SK-N-SH treated with all-trans-retinoic acid at 6 μM for 48 hours (cell line): Measurements from ENCODE around the gene FAM131C.

Experiments used
- ATAC-seq: fragments of 200-7000 bp; cut with Tn5 transposase; 3 replicates; pipeline ENCODE4 v1.9.1; 2020; ENCODE audit warnings: mild to moderate bottlenecking, moderate library complexity
- ARNTL ChIP-seq: fragments of 450-650 bp; formaldehyde crosslinking; IDR thresholded peaks from 2 replicates; pipeline ENCODE4 v1.5.0; 2020; ENCODE audit warnings: low read depth, mild to moderate bottlenecking, moderate library complexity, borderline replicate concordance
- BACH2 ChIP-seq: fragments of 250-450 bp; sonication (Bioruptor Pico); IDR thresholded peaks from 2 replicates; pipeline ENCODE4 v1.9.0; 2021; ENCODE audit warnings: mild to moderate bottlenecking, borderline replicate concordance
- CSDC2 ChIP-seq: fragments of 250-450 bp; sonication (Bioruptor Pico); IDR thresholded peaks from 2 replicates; pipeline ENCODE4 v1.5.0; 2020; ENCODE audit warnings: mild to moderate bottlenecking, moderate library complexity
- ESRRG ChIP-seq: fragments of 250-450 bp; sonication (Bioruptor Pico); IDR thresholded peaks from 2 replicates; pipeline ENCODE4 v1.6.1; 2021; ENCODE audit warnings: mild to moderate bottlenecking
- GLIS3 ChIP-seq: fragments of 250-450 bp; sonication (Bioruptor Pico); IDR thresholded peaks from 2 replicates; pipeline ENCODE4 v1.5.0; 2020; ENCODE audit warnings: mild to moderate bottlenecking, moderate library complexity
- ISL1 ChIP-seq: fragments of 250-450 bp; sonication (Bioruptor Pico); IDR thresholded peaks from 2 replicates; pipeline ENCODE4 v2.1.2; 2022; ENCODE audit warnings: mild to moderate bottlenecking, moderate library complexity
- OSR1 ChIP-seq: fragments of 250-450 bp; sonication (Bioruptor Pico); IDR thresholded peaks from 2 replicates; pipeline ENCODE4 v1.8.0; 2022; ENCODE audit warnings: moderate library complexity, mild to moderate bottlenecking, inconsistent platforms
- PPARA ChIP-seq: fragments of 250-450 bp; sonication (Bioruptor Pico); IDR thresholded peaks from 2 replicates; pipeline ENCODE4 v1.5.0; 2020; ENCODE audit warnings: mild to moderate bottlenecking, borderline replicate concordance
- RARB ChIP-seq: fragments of 250-450 bp; sonication (Bioruptor Pico); IDR thresholded peaks from 2 replicates; pipeline ENCODE4 v1.8.0; 2021; ENCODE audit warnings: mild to moderate bottlenecking, moderate library complexity
- SNAI2 ChIP-seq: fragments of 250-450 bp; sonication (Bioruptor Pico); IDR thresholded peaks from 2 replicates; pipeline ENCODE4 v1.5.0; 2020; ENCODE audit warnings: mild to moderate bottlenecking, moderate library complexity
- TCF4 ChIP-seq: fragments of 250-450 bp; sonication (Bioruptor Pico); IDR thresholded peaks from 2 replicates; pipeline ENCODE4 v1.8.0; 2021; ENCODE audit warnings: mild to moderate bottlenecking, moderate library complexity, borderline replicate concordance
- TOX ChIP-seq: fragments of 250-450 bp; sonication (Bioruptor Pico); IDR thresholded peaks from 2 replicates; pipeline ENCODE4 v1.8.0; 2021; ENCODE audit warnings: mild to moderate bottlenecking, moderate library complexity, borderline replicate concordance
- ZC3H10 ChIP-seq: fragments of 250-450 bp; sonication (Bioruptor Pico); IDR thresholded peaks from 2 replicates; pipeline ENCODE4 v1.5.1; 2021; ENCODE audit warnings: mild to moderate bottlenecking, moderate library complexity
- ZFP3 ChIP-seq: fragments of 250-450 bp; sonication (Bioruptor Pico); IDR thresholded peaks from 2 replicates; pipeline ENCODE4 v1.5.0; 2020; ENCODE audit warnings: mild to moderate bottlenecking, moderate library complexity
- ZFP30 ChIP-seq: fragments of 450-650 bp; formaldehyde crosslinking; IDR thresholded peaks from 2 replicates; pipeline ENCODE4 v1.5.0; 2022; ENCODE audit warnings: mild to moderate bottlenecking, moderate library complexity
- ZNF70 ChIP-seq: fragments of 450-650 bp; formaldehyde crosslinking; IDR thresholded peaks from 2 replicates; pipeline ENCODE4 v1.5.0; 2020; ENCODE audit warnings: mild to moderate bottlenecking, moderate library complexity
- TF ChIP-seq, protein P1 (sequence below): fragments of 250-450 bp; sonication (Bioruptor Pico); IDR thresholded peaks from 2 replicates; pipeline ENCODE4 v1.5.0; 2020; ENCODE audit warnings: mild to moderate bottlenecking, moderate library complexity
- TF ChIP-seq, protein P2 (sequence below): fragments of 250-450 bp; sonication (Bioruptor Pico); IDR thresholded peaks from 2 replicates; pipeline ENCODE4 v1.8.0; 2021; ENCODE audit warnings: low read depth, mild to moderate bottlenecking, moderate library complexity, borderline replicate concordance
- TF ChIP-seq, protein P3 (sequence below): fragments of 250-450 bp; sonication (Bioruptor Pico); IDR thresholded peaks from 2 replicates; pipeline ENCODE4 v1.5.1; 2020; ENCODE audit warnings: low read depth, mild to moderate bottlenecking, moderate library complexity
- TF ChIP-seq, protein P4 (sequence below): fragments of 250-450 bp; sonication (Bioruptor Pico); IDR thresholded peaks from 2 replicates; pipeline ENCODE4 v1.5.1; 2021; ENCODE audit warnings: mild to moderate bottlenecking, moderate library complexity
- TF ChIP-seq, protein P5 (sequence below): fragments of 250-450 bp; sonication (Bioruptor Pico); IDR thresholded peaks from 2 replicates; pipeline ENCODE4 v1.8.0; 2020; ENCODE audit warnings: mild to moderate bottlenecking, moderate library complexity, borderline replicate concordance

Gene FAM131C

DNA sequence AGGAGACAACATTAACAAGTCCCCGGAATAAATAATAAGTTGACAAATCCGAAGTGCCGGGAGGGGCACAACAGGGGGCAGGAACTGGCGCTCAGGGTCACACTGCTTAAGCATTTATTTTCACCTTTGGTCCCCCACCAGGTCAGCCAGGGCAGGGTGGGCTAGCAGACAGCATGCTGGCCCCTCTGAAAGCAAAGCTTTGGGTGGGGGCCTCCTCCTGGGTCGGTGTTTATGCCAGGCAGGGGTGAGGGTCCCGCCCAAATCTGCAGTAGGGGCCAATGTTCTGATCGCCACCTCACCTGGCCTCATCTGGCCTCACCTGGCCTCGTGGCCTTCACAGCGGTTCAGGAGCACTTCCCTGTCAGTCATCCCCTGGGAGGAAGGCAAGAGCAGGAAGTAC lies 8.2 kb upstream of the FAM131C start:
- ATAC-seq, result no peak
- TF ChIP-seq SNAI2 (CRISPR knock-in tag), result no peak
- TF ChIP-seq TOX (CRISPR knock-in tag), result no peak
- no peak for TF ChIP-seq PPARA (CRISPR knock-in tag)

DNA sequence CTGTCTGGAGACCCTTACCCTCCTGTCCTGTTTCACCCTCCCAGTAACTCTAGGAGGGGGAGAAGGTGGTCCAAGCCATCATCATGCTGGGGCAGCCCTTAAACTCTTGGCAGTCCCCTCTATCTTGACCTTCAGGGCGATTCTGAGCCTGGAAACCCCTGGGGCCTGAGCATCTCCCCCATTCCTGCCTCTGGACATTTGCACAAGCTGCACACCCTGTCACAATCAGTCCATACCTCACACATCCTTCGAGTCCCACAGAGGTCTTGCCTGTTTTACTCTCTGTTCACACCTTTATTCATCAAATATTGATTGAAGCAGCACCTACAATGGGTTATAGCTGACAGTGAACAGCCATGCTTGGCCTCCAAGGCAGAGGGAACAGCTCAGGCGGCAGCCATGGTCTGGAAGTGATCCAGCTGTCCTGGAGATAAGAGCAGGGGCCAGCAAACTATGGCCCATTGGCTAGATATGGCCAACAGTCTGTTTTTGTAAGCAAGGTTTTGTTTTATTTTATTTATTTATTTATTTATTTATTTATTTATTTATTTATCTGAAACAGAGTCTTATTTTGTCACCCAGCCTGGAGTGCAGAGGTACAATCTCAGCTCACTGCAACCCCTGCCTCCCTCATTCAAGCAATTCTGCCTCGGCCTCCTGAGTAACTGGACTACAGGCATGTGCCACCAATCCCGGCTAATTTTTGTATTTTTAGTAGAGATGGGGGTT lies 7.1 kb upstream of the FAM131C start:
- ATAC-seq, result no peak
- TF ChIP-seq ISL1 (CRISPR knock-in tag) (no peak), BACH2 (no peak), ZNF70 (CRISPR knock-in tag) (no peak), CSDC2 (CRISPR knock-in tag) (no peak), TCF4 (CRISPR knock-in tag) (no peak), TOX (CRISPR knock-in tag) (no peak), GLIS3 (CRISPR knock-in tag) (no peak), ARNTL (CRISPR knock-in tag) (no peak), PPARA (CRISPR knock-in tag) (no peak), ZC3H10 (CRISPR knock-in tag) (no peak), RARB (no peak), ZFP3 (CRISPR knock-in tag) (no peak)
- TF ChIP-seq, protein P1, sequence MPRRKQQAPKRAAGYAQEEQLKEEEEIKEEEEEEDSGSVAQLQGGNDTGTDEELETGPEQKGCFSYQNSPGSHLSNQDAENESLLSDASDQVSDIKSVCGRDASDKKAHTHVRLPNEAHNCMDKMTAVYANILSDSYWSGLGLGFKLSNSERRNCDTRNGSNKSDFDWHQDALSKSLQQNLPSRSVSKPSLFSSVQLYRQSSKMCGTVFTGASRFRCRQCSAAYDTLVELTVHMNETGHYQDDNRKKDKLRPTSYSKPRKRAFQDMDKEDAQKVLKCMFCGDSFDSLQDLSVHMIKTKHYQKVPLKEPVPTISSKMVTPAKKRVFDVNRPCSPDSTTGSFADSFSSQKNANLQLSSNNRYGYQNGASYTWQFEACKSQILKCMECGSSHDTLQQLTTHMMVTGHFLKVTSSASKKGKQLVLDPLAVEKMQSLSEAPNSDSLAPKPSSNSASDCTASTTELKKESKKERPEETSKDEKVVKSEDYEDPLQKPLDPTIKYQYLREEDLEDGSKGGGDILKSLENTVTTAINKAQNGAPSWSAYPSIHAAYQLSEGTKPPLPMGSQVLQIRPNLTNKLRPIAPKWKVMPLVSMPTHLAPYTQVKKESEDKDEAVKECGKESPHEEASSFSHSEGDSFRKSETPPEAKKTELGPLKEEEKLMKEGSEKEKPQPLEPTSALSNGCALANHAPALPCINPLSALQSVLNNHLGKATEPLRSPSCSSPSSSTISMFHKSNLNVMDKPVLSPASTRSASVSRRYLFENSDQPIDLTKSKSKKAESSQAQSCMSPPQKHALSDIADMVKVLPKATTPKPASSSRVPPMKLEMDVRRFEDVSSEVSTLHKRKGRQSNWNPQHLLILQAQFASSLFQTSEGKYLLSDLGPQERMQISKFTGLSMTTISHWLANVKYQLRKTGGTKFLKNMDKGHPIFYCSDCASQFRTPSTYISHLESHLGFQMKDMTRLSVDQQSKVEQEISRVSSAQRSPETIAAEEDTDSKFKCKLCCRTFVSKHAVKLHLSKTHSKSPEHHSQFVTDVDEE, result no peak
- TF ChIP-seq, protein P2, sequence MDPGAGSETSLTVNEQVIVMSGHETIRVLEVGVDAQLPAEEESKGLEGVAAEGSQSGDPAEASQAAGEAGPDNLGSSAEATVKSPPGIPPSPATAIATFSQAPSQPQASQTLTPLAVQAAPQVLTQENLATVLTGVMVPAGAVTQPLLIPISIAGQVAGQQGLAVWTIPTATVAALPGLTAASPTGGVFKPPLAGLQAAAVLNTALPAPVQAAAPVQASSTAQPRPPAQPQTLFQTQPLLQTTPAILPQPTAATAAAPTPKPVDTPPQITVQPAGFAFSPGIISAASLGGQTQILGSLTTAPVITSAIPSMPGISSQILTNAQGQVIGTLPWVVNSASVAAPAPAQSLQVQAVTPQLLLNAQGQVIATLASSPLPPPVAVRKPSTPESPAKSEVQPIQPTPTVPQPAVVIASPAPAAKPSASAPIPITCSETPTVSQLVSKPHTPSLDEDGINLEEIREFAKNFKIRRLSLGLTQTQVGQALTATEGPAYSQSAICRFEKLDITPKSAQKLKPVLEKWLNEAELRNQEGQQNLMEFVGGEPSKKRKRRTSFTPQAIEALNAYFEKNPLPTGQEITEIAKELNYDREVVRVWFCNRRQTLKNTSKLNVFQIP (CRISPR knock-in tag), result no peak
- TF ChIP-seq, protein P3, sequence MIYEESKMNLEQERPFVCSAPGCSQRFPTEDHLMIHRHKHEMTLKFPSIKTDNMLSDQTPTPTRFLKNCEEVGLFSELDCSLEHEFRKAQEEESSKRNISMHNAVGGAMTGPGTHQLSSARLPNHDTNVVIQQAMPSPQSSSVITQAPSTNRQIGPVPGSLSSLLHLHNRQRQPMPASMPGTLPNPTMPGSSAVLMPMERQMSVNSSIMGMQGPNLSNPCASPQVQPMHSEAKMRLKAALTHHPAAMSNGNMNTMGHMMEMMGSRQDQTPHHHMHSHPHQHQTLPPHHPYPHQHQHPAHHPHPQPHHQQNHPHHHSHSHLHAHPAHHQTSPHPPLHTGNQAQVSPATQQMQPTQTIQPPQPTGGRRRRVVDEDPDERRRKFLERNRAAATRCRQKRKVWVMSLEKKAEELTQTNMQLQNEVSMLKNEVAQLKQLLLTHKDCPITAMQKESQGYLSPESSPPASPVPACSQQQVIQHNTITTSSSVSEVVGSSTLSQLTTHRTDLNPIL (CRISPR knock-in tag), result no peak
- TF ChIP-seq, protein P4, sequence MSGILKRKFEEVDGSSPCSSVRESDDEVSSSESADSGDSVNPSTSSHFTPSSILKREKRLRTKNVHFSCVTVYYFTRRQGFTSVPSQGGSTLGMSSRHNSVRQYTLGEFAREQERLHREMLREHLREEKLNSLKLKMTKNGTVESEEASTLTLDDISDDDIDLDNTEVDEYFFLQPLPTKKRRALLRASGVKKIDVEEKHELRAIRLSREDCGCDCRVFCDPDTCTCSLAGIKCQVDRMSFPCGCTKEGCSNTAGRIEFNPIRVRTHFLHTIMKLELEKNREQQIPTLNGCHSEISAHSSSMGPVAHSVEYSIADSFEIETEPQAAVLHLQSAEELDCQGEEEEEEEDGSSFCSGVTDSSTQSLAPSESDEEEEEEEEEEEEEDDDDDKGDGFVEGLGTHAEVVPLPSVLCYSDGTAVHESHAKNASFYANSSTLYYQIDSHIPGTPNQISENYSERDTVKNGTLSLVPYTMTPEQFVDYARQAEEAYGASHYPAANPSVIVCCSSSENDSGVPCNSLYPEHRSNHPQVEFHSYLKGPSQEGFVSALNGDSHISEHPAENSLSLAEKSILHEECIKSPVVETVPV (CRISPR knock-in tag), result no peak

DNA sequence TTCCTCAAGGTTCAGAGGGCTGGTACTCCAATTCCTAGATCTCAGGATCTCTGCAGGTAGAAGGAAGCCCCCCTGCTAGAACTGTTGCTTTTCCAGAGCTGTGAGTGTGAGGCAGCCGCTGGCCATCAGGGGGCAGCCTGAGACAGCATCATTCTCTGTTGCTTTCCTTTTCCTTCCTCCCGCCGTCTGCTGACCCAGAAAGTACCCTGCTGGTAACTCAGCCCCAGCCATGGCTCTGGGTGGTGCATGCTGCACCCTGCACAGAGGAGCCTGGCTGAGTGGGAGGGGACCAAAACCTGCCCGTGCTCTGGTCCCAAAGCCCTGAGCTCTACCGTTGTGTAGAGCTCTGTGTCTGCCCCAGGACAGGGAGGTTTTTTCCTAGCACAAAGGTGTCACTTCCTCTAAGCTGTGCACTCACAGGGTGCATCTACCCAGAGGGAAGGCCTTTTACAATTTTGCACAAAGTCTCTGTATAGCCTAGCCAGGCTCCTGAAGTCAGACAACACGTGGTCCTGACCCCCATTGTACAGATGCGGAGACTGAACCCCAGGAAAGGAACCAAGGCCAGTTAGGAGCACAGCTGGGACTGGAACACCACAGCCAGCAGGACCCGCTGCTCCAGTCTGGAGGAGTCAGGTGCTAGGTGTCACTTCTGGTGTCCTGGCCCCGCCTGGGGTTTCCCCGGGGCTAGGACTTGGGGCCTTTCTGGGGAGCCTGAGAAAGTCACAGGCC lies 5.6 kb upstream of the FAM131C start:
- peak; percentile 78 for ATAC-seq
- TF ChIP-seq SNAI2 (CRISPR knock-in tag) (no peak), OSR1 (no peak), PPARA (CRISPR knock-in tag) (no peak), RARB (no peak), ZFP30 (no peak), ARNTL (CRISPR knock-in tag) (no peak), BACH2 (no peak), ZNF70 (CRISPR knock-in tag) (no peak), TCF4 (CRISPR knock-in tag) (no peak), CSDC2 (CRISPR knock-in tag) (no peak), ZC3H10 (CRISPR knock-in tag) (no peak), TOX (CRISPR knock-in tag) (no peak), ESRRG (CRISPR knock-in tag) (no peak)
- TF ChIP-seq, protein P1, result no peak
- TF ChIP-seq, protein P4 (CRISPR knock-in tag), result no peak
- TF ChIP-seq, protein P5, sequence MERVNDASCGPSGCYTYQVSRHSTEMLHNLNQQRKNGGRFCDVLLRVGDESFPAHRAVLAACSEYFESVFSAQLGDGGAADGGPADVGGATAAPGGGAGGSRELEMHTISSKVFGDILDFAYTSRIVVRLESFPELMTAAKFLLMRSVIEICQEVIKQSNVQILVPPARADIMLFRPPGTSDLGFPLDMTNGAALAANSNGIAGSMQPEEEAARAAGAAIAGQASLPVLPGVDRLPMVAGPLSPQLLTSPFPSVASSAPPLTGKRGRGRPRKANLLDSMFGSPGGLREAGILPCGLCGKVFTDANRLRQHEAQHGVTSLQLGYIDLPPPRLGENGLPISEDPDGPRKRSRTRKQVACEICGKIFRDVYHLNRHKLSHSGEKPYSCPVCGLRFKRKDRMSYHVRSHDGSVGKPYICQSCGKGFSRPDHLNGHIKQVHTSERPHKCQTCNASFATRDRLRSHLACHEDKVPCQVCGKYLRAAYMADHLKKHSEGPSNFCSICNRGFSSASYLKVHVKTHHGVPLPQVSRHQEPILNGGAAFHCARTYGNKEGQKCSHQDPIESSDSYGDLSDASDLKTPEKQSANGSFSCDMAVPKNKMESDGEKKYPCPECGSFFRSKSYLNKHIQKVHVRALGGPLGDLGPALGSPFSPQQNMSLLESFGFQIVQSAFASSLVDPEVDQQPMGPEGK (CRISPR knock-in tag), result no peak
